SK-N-SH (cell line): ENCODE data around the gene RABGAP1L.

ENCODE experiments used
- CTCF ChIP-seq: fragments of 200-600 bp; sonication (generic); IDR thresholded peaks from 2 replicates; pipeline ENCODE4 v1.6.1; 2017; ENCODE audit warnings: antibody characterized with exemption, mild to moderate bottlenecking, moderate library complexity
- EP300 ChIP-seq, 2 experiments: IDR thresholded peaks; 2 replicates each; pipeline versions ENCODE4 v1.4.0 to v1.6.1; 2012; ENCODE audit warnings: borderline replicate concordance in 1 of 2, low read depth in 1 of 2, low read length in 1 of 2
- FOXJ3 ChIP-seq: sonication (generic); formaldehyde crosslinking; IDR thresholded peaks from 2 replicates; pipeline ENCODE4 v1.5.1; 2020; ENCODE audit warnings: mild to moderate bottlenecking, missing genetic modification reagents
- FOXM1 ChIP-seq: IDR thresholded peaks from 2 replicates; pipeline ENCODE4 v1.4.0; 2012; ENCODE audit warnings: low read depth, mild to moderate bottlenecking
- MAX ChIP-seq: IDR thresholded peaks from 2 replicates; pipeline ENCODE4 v1.4.0; 2012; ENCODE audit warnings: low read depth
- RCOR1 ChIP-seq: fragments of 150-350 bp; IDR thresholded peaks from 2 replicates; pipeline ENCODE4 v1.6.1; 2017; ENCODE audit warnings: antibody characterized with exemption, low read length
- RFX5 ChIP-seq: IDR thresholded peaks from 2 replicates; pipeline ENCODE4 v1.6.1; 2012; ENCODE audit warnings: mild to moderate bottlenecking, improper control_type of control experiment, low read length
- SIN3A ChIP-seq: IDR thresholded peaks from 2 replicates; pipeline ENCODE4 v1.6.1; 2012; ENCODE audit warnings: low read depth, mild to moderate bottlenecking, low read length, moderate library complexity, borderline replicate concordance
- USF2 ChIP-seq: fragments of 150-350 bp; IDR thresholded peaks from 2 replicates; pipeline ENCODE4 v1.6.1; 2017; ENCODE audit warnings: antibody characterized with exemption, low read length, low read depth, borderline replicate concordance
- YY1 ChIP-seq: IDR thresholded peaks from 2 replicates; pipeline ENCODE4 v1.4.0; 2012; ENCODE audit warnings: low read depth, mild to moderate bottlenecking
- ZBTB33 ChIP-seq: IDR thresholded peaks from 2 replicates; pipeline ENCODE4 v1.4.0; 2012; ENCODE audit warnings: low read depth, borderline replicate concordance

- TF ChIP-seq CTCF (no peak), EP300 (IDR thresholded peaks at IDR 0.05; ENCODE audit: borderline replicate concordance in 1 of 2, low read depth in 1 of 2, low read length in 1 of 2) (no peak), FOXJ3 (CRISPR knock-in tag) (no peak), USF2 (no peak), ZBTB33 (no peak), SIN3A (no peak), YY1 (no peak), FOXM1 (no peak), RFX5 (no peak), MAX (no peak), RCOR1 (no peak)
Measured at GRCh38 chr1:174720618-174721017, 561.3 kb downstream of the RABGAP1L start.
